Tibial artery (tissue), 4 donors: ENCODE measurements around the gene KRTAP5-4.

Experiments used
- DNase-seq, 2 donors: peaks; one replicate each; pipeline ENCODE4 v3.0.0-alpha.2; 2019
- H3K27ac ChIP-seq, 2 donors: fragments of 200-600 bp; sonication (generic) in 1 of 2; 1 replicate in 1 of 2; 2 replicates in 1 of 2; pipeline ENCODE4 v1.5.1; 2018 to 2019; ENCODE audit warnings: mild to moderate bottlenecking in 1 of 2
- H3K27me3 ChIP-seq, 2 donors: fragments of 200-600 bp; sonication (generic) in 1 of 2; one replicate each; pipeline versions ENCODE4 v1.5.1 to v1.6.0; 2016 to 2019
- H3K36me3 ChIP-seq, 3 donors: fragments of 200-600 bp; sonication (generic) in 2 of 3; one replicate each; pipeline ENCODE4 v1.5.1; 2016 to 2019; ENCODE audit warnings: mild to moderate bottlenecking in 2 of 3
- H3K4me1 ChIP-seq, 4 donors: fragments of 200-600 bp; sonication (generic) in 2 of 4; 1 replicate in 3 of 4; 2 replicates in 1 of 4; pipeline ENCODE4 v1.5.1; 2016 to 2019
- H3K4me3 ChIP-seq, 2 donors: fragments of 200-600 bp; sonication (generic) in 1 of 2; 1 replicate in 1 of 2; 2 replicates in 1 of 2; pipeline ENCODE4 v1.5.1; 2018 to 2019; ENCODE audit warnings: mild to moderate bottlenecking in 2 of 2
- H3K9me3 ChIP-seq, 3 donors: fragments of 200-600 bp; sonication (generic) in 1 of 3; one replicate each; pipeline ENCODE4 v1.5.1; 2016 to 2019
- CTCF ChIP-seq, 2 experiments: fragments of 200-600 bp in 1 of 2; fragments of 450-650 bp in 1 of 2; IDR thresholded peaks; one replicate each; pipeline ENCODE4 v1.5.1; 2017 to 2019; ENCODE audit warnings: antibody characterized with exemption in 2 of 2, mild to moderate bottlenecking in 1 of 2, moderate library complexity in 1 of 2
- intact Hi-C: fragments of 100-400 bp; cut with DNase I; formaldehyde crosslinking; loops from one replicate; pipeline ENCODE4 v1.15.0; 2023; ENCODE audit warnings: low total_unique reads

Gene KRTAP5-4

GRCh38 chr11:1640076-1640946, 18.4 kb upstream of the KRTAP5-4 start:
- H3K4me1 ChIP-seq, result no peaks in the 10 kb centered on the region
- no peak overlapping the region for H3K4me3 ChIP-seq
- intact Hi-C loops, result no loop called here
- no peak for DNase-seq
- TF ChIP-seq CTCF (IDR thresholded peaks at IDR 0.05), result peak; percentile 43 to 69
- H3K27ac ChIP-seq, result no peak overlapping the region
- H3K9me3 ChIP-seq, result no peaks in the 10 kb centered on the region
- H3K36me3 ChIP-seq, result no peaks in the 10 kb centered on the region
- H3K27me3 ChIP-seq, result peaks cover 0 to 61% of the 10 kb centered on the region in 2 donors

- Histone ChIP-seq H3K9me3 (no peaks in the 10 kb centered on the region), H3K4me1 (no peaks in the 10 kb centered on the region), H3K36me3 (no peaks in the 10 kb centered on the region), H3K27me3 (peaks cover 0 to 56% of the 10 kb centered on the region in 2 donors), H3K27ac (no peak overlapping the region), H3K4me3 (no peak overlapping the region)
- TF ChIP-seq CTCF (IDR thresholded peaks at IDR 0.05), result no peak
- no peak for DNase-seq
- intact Hi-C loops, result no loop called here
These were observed 17.7 kb upstream of the KRTAP5-4 start for GRCh38 chr11:1639666-1640065.

GRCh38 chr11:1639102-1639620, 17.2 kb upstream of the KRTAP5-4 start:
- no peak for TF ChIP-seq CTCF (IDR thresholded peaks at IDR 0.05)
- H3K4me3 ChIP-seq, result no peak overlapping the region
- intact Hi-C loops, result no loop called here
- no peaks in the 10 kb centered on the region for H3K4me1 ChIP-seq
- DNase-seq, result no peak
- no peaks in the 10 kb centered on the region for H3K36me3 ChIP-seq
- H3K27ac ChIP-seq, result no peak overlapping the region
- peaks cover 0 to 57% of the 10 kb centered on the region in 2 donors for H3K27me3 ChIP-seq
- H3K9me3 ChIP-seq, result no peaks in the 10 kb centered on the region

- no peaks in the 10 kb centered on the region for H3K9me3 ChIP-seq
- DNase-seq, result no peak
- TF ChIP-seq CTCF (IDR thresholded peaks at IDR 0.05), result no peak
- no peaks in the 10 kb centered on the region for H3K36me3 ChIP-seq
- H3K4me1 ChIP-seq, result no peaks in the 10 kb centered on the region
- H3K27me3 ChIP-seq, result peaks cover 0 to 63% of the 10 kb centered on the region in 2 donors
- H3K4me3 ChIP-seq, result no peak overlapping the region
- no peak overlapping the region for H3K27ac ChIP-seq
- intact Hi-C loops, result no loop called here
These were observed 16.4 kb upstream of the KRTAP5-4 start for GRCh38 chr11:1638344-1638743.

- H3K27me3 ChIP-seq, result peaks cover 0 to 61% of the 10 kb centered on the region in 2 donors
- no peaks in the 10 kb centered on the region for H3K9me3 ChIP-seq
- no peak for DNase-seq
- intact Hi-C loops, result no loop called here
- H3K4me1 ChIP-seq, result no peaks in the 10 kb centered on the region
- no peak for TF ChIP-seq CTCF (IDR thresholded peaks at IDR 0.05)
- no peak overlapping the region for H3K4me3 ChIP-seq
- H3K27ac ChIP-seq, result no peak overlapping the region
- H3K36me3 ChIP-seq, result no peaks in the 10 kb centered on the region
These were observed 15.7 kb upstream of the KRTAP5-4 start for GRCh38 chr11:1637628-1638027.
